ENCODE measurements around the gene IL1RAP.

DNA sequence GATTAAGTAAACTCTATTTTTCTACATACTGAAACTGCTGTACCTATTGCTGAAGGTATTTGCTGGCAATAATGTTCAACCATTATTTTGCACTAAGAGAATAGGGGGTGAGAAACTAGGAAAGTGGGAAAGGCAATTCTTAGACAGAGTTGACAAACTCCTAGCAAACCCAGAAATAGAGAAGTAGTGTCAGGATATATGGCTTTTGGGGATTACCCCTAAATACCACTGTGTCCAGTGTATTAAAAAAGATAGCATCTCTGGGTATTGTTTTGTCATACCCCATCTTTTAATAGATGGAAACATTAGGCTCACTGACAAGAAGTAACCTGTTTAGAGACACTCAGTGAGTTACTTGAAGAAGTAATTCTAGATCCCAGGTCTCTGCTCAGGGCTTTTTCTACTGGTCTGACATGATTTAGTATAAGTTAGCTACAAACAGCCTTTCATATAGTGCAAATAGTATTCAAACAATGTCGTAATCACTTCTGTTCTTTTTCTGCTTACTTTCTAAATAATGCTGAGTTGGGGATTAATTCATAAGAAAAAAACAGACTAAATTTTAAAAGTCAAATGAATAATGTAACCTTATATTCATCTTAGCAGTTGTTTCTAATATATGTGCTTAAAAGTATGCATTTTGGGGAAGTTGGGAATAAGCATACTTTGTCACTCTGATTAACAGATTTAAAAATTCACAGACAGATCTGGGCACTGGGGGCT lies 107.2 kb downstream of the IL1RAP start:
- TF ChIP-seq, protein P1, sequence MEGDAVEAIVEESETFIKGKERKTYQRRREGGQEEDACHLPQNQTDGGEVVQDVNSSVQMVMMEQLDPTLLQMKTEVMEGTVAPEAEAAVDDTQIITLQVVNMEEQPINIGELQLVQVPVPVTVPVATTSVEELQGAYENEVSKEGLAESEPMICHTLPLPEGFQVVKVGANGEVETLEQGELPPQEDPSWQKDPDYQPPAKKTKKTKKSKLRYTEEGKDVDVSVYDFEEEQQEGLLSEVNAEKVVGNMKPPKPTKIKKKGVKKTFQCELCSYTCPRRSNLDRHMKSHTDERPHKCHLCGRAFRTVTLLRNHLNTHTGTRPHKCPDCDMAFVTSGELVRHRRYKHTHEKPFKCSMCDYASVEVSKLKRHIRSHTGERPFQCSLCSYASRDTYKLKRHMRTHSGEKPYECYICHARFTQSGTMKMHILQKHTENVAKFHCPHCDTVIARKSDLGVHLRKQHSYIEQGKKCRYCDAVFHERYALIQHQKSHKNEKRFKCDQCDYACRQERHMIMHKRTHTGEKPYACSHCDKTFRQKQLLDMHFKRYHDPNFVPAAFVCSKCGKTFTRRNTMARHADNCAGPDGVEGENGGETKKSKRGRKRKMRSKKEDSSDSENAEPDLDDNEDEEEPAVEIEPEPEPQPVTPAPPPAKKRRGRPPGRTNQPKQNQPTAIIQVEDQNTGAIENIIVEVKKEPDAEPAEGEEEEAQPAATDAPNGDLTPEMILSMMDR (IDR thresholded peaks at IDR 0.05; ENCODE audit: low read depth, low read length): no peak
- TF ChIP-seq, protein P2, sequence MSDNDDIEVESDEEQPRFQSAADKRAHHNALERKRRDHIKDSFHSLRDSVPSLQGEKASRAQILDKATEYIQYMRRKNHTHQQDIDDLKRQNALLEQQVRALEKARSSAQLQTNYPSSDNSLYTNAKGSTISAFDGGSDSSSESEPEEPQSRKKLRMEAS (IDR thresholded peaks at IDR 0.05; ENCODE audit: low read depth, low read length): no peak
- no peak for TF ChIP-seq POLR2A (IDR thresholded peaks at IDR 0.05; ENCODE audit: extremely low read depth, insufficient read length)
- no peak for TF ChIP-seq MYC (IDR thresholded peaks at IDR 0.05; ENCODE audit: low read depth, low read length)
